Endothelial cell (in vitro differentiated cells): ENCODE results near the gene NCAM1. TPM values are rescaled to one million over a fixed set of nuclear protein-coding genes. Genes with fewer than 3 reads are reported as not detected.

Experiments used
- DNase-seq: peaks from one replicate; pipeline ENCODE4 v3.0.0; 2021; ENCODE audit warnings: low spot score
- H3K27ac Mint-ChIP-seq: one replicate; pipeline ENCODE4 v1.8.0; 2021; ENCODE audit warnings: mixed read lengths, inconsistent platforms; ENCODE audit not compliant: unreplicated experiment
- H3K27me3 Mint-ChIP-seq: one replicate; pipeline ENCODE4 v1.8.0; 2021; ENCODE audit warnings: mild to moderate bottlenecking, moderate library complexity, mixed read lengths, inconsistent platforms; ENCODE audit not compliant: unreplicated experiment
- H3K36me3 Mint-ChIP-seq: one replicate; pipeline ENCODE4 v1.8.0; 2021; ENCODE audit warnings: mild to moderate bottlenecking, low read depth, mixed read lengths, inconsistent platforms; ENCODE audit not compliant: unreplicated experiment
- H3K4me1 Mint-ChIP-seq: one replicate; pipeline ENCODE4 v1.8.0; 2021; ENCODE audit warnings: mild to moderate bottlenecking, mixed read lengths, inconsistent platforms; ENCODE audit not compliant: unreplicated experiment
- H3K4me3 Mint-ChIP-seq: one replicate; pipeline ENCODE4 v1.8.0; 2021; ENCODE audit warnings: mild to moderate bottlenecking, mixed read lengths, inconsistent platforms; ENCODE audit not compliant: unreplicated experiment
- H3K9me3 Mint-ChIP-seq: one replicate; pipeline ENCODE4 v1.8.0; 2021; ENCODE audit warnings: mixed read lengths, inconsistent platforms; ENCODE audit not compliant: unreplicated experiment
- total RNA-seq: library from RNA; stranded (reverse); fragmentation: NEBNext Ultra II Directional; extraction: Animal tissue kit (Norgen Biotek cat#: 25700); gene quantifications from one replicate; pipeline ENCODE4 v1.2.1, GENCODE V29; 2021; ENCODE audit not compliant: unreplicated experiment
- TF ChIP-seq, protein P1 (sequence below): fragments of 200-600 bp; sonication (generic); IDR thresholded peaks from one replicate; pipeline ENCODE4 v1.5.0; 2021; ENCODE audit warnings: antibody characterized with exemption; ENCODE audit not compliant: unreplicated experiment

The NCAM1 gene
- total RNA-seq, 1 donor from 2014 or later: 21.9 TPM

DNA sequence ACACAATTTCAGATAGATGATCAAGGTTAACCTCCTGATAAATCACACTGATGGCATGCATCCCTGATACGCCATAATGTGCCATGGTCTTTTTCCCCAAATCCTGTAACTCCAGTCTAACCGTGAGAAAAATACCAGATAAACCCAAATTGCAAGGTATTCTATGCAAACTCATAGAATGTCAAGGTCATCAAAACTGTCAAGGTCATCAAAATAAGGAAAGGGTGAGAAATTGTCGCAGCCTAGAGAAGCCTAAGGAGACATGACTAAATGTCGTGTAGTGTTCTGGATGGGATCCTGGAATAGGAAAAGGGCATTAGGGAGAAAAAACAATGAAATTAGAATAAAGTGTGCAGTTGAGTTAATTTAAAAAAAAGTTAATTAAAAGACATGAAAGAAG lies 357.9 kb downstream of the NCAM1 start:
- H3K27ac Mint-ChIP-seq: no peak overlapping the region
- H3K9me3 Mint-ChIP-seq: no peaks in the 10 kb centered on the region
- TF ChIP-seq, protein P1, sequence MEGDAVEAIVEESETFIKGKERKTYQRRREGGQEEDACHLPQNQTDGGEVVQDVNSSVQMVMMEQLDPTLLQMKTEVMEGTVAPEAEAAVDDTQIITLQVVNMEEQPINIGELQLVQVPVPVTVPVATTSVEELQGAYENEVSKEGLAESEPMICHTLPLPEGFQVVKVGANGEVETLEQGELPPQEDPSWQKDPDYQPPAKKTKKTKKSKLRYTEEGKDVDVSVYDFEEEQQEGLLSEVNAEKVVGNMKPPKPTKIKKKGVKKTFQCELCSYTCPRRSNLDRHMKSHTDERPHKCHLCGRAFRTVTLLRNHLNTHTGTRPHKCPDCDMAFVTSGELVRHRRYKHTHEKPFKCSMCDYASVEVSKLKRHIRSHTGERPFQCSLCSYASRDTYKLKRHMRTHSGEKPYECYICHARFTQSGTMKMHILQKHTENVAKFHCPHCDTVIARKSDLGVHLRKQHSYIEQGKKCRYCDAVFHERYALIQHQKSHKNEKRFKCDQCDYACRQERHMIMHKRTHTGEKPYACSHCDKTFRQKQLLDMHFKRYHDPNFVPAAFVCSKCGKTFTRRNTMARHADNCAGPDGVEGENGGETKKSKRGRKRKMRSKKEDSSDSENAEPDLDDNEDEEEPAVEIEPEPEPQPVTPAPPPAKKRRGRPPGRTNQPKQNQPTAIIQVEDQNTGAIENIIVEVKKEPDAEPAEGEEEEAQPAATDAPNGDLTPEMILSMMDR: no peak
- peaks cover 8% of the 10 kb centered on the region for H3K4me1 Mint-ChIP-seq
- peaks cover 8% of the 10 kb centered on the region for H3K36me3 Mint-ChIP-seq
- H3K27me3 Mint-ChIP-seq: peaks cover 2% of the 10 kb centered on the region
- H3K4me3 Mint-ChIP-seq: no peak overlapping the region
- no peak for DNase-seq

DNA sequence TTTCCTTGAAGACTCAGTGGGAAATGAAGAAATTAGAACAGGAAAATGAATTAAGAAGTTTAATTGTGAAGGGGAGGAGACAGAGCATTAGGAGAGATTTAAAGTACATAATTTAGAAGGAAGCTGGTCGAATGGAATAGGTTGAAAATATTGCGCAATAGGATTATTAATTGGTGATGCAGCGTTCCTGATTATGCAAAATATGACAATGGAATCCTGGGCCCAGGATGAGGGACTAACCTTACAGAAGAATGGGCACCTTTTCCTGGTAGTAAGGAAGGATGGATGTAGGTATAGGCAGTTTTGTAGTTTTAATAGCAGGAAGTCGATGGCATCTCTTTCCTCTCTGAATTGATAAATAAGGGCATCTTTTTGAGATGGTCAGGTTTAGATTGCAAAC lies 360.9 kb downstream of the NCAM1 start:
- Mint-ChIP-seq H3K9me3 (no peaks in the 10 kb centered on the region), H3K4me1 (peaks cover 6% of the 10 kb centered on the region), H3K27me3 (no peaks in the 10 kb centered on the region), H3K4me3 (no peak overlapping the region), H3K27ac (no peak overlapping the region), H3K36me3 (peaks cover 8% of the 10 kb centered on the region)
- TF ChIP-seq, protein P1: no peak
- DNase-seq: no peak

DNA sequence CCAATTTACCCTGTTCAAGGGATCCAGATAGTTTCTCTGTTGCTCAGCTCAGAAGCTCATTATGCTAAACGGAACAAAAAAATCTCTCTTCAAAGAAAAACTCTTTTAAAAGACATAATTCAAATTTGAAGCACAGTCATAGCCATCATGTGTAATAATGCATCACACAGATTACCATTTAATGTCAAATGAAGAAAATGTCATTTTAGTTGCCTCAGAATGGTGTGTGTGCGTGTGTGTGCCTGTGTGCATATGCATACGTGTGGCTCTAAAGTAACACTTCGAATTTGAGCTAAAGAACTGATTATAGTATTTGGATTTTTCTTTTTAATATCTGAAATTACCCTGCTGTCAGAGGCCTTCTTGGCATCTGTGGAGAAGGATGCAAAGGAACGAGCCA lies 363.0 kb downstream of the NCAM1 start:
- DNase-seq: no peak
- H3K27me3 Mint-ChIP-seq: no peaks in the 10 kb centered on the region
- H3K36me3 Mint-ChIP-seq: peaks cover 8% of the 10 kb centered on the region
- H3K27ac Mint-ChIP-seq: no peak overlapping the region
- no peaks in the 10 kb centered on the region for H3K9me3 Mint-ChIP-seq
- peaks cover 6% of the 10 kb centered on the region for H3K4me1 Mint-ChIP-seq
- TF ChIP-seq, protein P1: no peak
- no peak overlapping the region for H3K4me3 Mint-ChIP-seq
